ENCODE measurements around the gene SLTM. TPM values are rescaled to one million over a fixed set of nuclear protein-coding genes. Genes with fewer than 3 reads are reported as not detected.
"Not testable (repeated sequence)": the region's sequence is repeated elsewhere in the genome, so short reads cannot be mapped to it uniquely, and the experiment has no call there.

Gene SLTM
- total and polyA plus RNA-seq, 12 donors: 33.4 to 74.8 (median 44.4) TPM

- WGBS, 2 donors: 78 to 85% methylated on average over 3 of the region's 3 CpGs
- peaks cover 0 to 98% (median 18%) of the 10 kb centered on the region in 9 donors for H3K36me3 ChIP-seq
Observed at GRCh38 chr15:58900631-58901030, 32.8 kb downstream of the SLTM start.

GRCh38 chr15:58898150-58898680 lies 35.3 kb downstream of the SLTM start:
- H3K36me3 ChIP-seq: peaks cover 0 to 98% (median 42%) of the 10 kb centered on the region in 9 donors
- H3K9me3 ChIP-seq: no peaks in the 10 kb centered on the region

More at GRCh38 chr15:58900631-58901030, 32.8 kb downstream of the SLTM start:
- H3K27ac ChIP-seq: no peak overlapping the region
- peaks cover 0 to 9% (median 3%) of the 10 kb centered on the region in 9 donors for H3K4me1 ChIP-seq
- ATAC-seq (no peak), DNase-seq (no peak)
- H3K4me3 ChIP-seq: no peak overlapping the region
- intact Hi-C loops (cut with DNase I): no loop called here
- no peak for TF ChIP-seq CTCF (IDR thresholded peaks at IDR 0.05)
- H3K9me3 ChIP-seq: no peaks in the 10 kb centered on the region
- no peaks in the 10 kb centered on the region for H3K27me3 ChIP-seq

GRCh38 chr15:58889363-58889762 lies 44.1 kb downstream of the SLTM start:
- peaks cover 0 to 100% (median 93%) of the 10 kb centered on the region in 9 donors for H3K36me3 ChIP-seq
- no peaks in the 10 kb centered on the region for H3K9me3 ChIP-seq

More at GRCh38 chr15:58898150-58898680, 35.3 kb downstream of the SLTM start:
- H3K27ac ChIP-seq: no peak overlapping the region
- no peak for TF ChIP-seq CTCF (IDR thresholded peaks at IDR 0.05)
- no peaks in the 10 kb centered on the region for H3K27me3 ChIP-seq
- WGBS, 2 donors: 97 to 98% methylated on average over 1 of the region's 1 CpG
- ATAC-seq: no peak
- no peak overlapping the region for H3K4me3 ChIP-seq
- DNase-seq: no peak
- intact Hi-C loops (cut with DNase I): no loop called here
- H3K4me1 ChIP-seq: peaks cover 0 to 9% (median 3%) of the 10 kb centered on the region in 9 donors

GRCh38 chr15:58886921-58887320 lies 46.6 kb downstream of the SLTM start:
- Histone ChIP-seq H3K9me3 (no peaks in the 10 kb centered on the region), H3K27ac (no peak overlapping the region), H3K36me3 (peaks cover 4 to 100% (median 92%) of the 10 kb centered on the region in 9 donors), H3K4me3 (no peak overlapping the region), H3K4me1 (no peaks in the 10 kb centered on the region), H3K27me3 (no peaks in the 10 kb centered on the region)
- TF ChIP-seq CTCF (IDR thresholded peaks at IDR 0.05): no peak
- intact Hi-C loops (cut with DNase I): no loop called here
- WGBS, 2 donors: 93 to 95% methylated on average over 12 of the region's 12 CpGs
- DNase-seq (no peak), ATAC-seq (no peak)

More at GRCh38 chr15:58889363-58889762, 44.1 kb downstream of the SLTM start:
- DNase-seq (no peak), ATAC-seq (no peak)
- Histone ChIP-seq H3K27ac (no peak overlapping the region), H3K27me3 (no peaks in the 10 kb centered on the region), H3K4me1 (no peaks in the 10 kb centered on the region), H3K4me3 (no peak overlapping the region)
- intact Hi-C loops (cut with DNase I): no loop called here
- 89 to 90% methylated on average over 7 of the region's 7 CpGs for WGBS, 2 donors
- TF ChIP-seq CTCF (IDR thresholded peaks at IDR 0.05): no peak

- DNase-seq; intact Hi-C loops (cut with DNase I); ATAC-seq; H3K9me3 ChIP-seq; H3K4me3 ChIP-seq; H3K27ac ChIP-seq; H3K27me3 ChIP-seq; H3K4me1 ChIP-seq: not testable (repeated sequence)
- 95 to 98% methylated on average over 3 of the region's 3 CpGs for WGBS, 2 donors
- H3K36me3 ChIP-seq: peaks cover 4 to 100% (median 91%) of the 10 kb centered on the region in 9 donors
Observed at GRCh38 chr15:58883926-58884325, 49.6 kb downstream of the SLTM start.

All from heart right ventricle (tissue), 16 donors.